Measurements from ENCODE around the gene RBM3.
"Not testable (repeated sequence)": the region's sequence is repeated elsewhere in the genome, so short reads cannot be mapped to it uniquely, and the experiment has no call there.

Gene RBM3

GRCh38 chrX:48574270-48575266 is at the start of gene RBM3:
RBM3 (plus strand) TSS chrX:48574484; CDS start chrX:48575181, 697 bp downstream.
- DNase-seq = peak; percentile 95

DNA sequence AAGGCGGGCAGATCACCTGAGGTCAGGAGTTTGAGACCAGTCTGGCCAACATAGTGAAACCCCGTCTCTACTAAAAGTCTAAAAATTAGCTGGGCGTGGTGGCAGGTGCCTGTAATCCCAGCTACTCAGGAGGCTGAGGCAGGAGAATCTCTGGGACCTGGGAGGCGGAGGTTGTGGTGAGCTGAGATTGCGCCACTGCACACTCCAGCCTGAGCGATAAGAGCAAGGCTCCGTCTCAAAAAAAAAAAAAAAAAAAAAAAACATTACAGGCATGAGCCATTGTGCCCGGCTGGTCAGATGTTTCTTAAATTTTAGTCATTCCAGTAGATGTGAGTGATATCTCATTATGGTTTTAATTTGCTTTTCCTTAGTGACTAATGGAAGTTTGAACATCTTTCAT is 48.4 kb upstream of the RBM3 start:
- not testable (repeated sequence) for DNase-seq

GRCh38 chrX:48530736-48531135 is 43.5 kb upstream of the RBM3 start:
- DNase-seq = no peak

GRCh38 chrX:48531358-48531959 is 42.8 kb upstream of the RBM3 start:
- peak; percentile 36 for DNase-seq

GRCh38 chrX:48532161-48532560 is 42.1 kb upstream of the RBM3 start:
- DNase-seq = no peak

DNA sequence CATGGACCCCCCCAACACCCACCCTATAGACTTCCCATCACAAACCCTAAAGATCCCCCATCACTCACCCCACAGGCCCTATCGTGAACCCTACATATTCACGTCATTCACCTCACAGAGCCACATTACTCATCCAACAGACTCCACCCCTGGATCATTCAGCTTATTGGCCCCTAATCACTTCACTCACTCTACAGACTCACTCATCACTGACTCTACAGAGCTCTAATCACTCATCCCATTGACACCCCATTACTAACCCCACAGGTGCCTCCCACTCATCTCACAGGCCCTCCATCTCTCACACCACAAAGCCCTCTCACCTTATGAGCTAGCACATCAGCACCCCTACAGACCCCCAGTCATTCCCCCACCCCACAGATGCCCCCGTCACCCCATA is 41.1 kb upstream of the RBM3 start:
- DNase-seq = no peak

GRCh38 chrX:48538641-48539344 is 35.5 kb upstream of the RBM3 start:
- no peak for DNase-seq

DNA sequence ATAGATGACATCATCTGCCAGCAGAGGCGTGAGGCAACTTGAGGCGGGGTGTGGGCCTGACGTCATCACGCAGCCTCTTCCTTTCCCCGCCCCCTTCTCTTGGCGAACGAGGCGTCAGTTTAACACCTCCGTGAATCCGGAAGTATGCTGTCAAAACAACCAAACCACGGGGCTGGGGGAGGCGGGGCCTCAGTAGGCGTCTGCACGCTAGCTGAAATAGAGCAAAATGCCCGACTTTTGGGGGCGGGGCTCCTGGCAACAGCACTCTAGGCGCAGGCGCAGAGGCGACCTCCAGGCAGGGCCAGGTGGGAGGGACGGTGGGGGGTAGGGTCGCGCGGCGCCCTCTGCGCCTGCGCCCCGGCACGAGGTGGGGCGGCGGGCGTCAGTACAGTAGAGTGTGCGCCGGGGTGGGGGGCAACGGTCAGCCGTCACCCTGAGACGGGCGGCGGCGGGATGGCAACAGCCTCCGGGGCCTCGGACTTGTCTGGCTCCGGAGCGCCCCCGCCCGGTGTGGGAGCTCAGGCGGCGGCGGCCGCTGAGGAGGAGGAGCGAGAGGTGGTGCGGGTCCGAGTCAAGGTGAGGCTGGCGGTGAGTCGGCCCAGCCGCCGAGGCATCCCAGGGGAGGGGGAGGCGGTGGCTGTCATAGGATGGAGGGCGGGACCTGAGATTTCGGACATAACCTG is 34.8 kb upstream of the RBM3 start, which contains the start of gene TBC1D25:
Gene TBC1D25 (plus strand): TSS at position 370 of the 683 bp plus-strand sequence. CDS start 84 bp downstream, at position 454.
- peak; percentile 98 for DNase-seq

DNA sequence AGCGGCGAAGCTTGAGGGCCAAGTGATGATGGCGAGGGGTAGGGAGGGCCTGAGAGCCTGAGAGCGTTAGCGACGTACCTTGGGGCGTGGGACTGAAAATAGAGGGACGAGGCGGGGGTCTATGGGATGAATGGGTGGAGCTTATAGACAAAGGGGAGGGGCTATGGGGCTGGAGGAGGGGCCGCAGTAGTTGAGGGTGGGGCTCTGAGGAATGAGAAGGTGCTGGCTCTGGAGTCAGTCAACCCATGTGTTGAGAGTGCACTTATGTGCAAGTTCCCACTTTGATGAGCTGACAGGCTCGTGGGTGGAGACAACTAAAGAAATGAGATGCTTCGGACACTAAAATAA is 34.3 kb upstream of the RBM3 start:
- peak; percentile 76 for DNase-seq

GRCh38 chrX:48540480-48540879 is 33.8 kb upstream of the RBM3 start:
- no peak for DNase-seq

- no peak for DNase-seq
Observed at GRCh38 chrX:48541140-48541814, 33.0 kb upstream of the RBM3 start.

- no peak for DNase-seq
Observed at GRCh38 chrX:48548871-48549270, 25.4 kb upstream of the RBM3 start.

- not testable (repeated sequence) for DNase-seq
Observed at GRCh38 chrX:48555731-48556325, 18.5 kb upstream of the RBM3 start.

- no peak for DNase-seq
Observed at GRCh38 chrX:48558271-48558670, 16.0 kb upstream of the RBM3 start.

- DNase-seq = no peak
Observed at GRCh38 chrX:48559636-48560035, 14.6 kb upstream of the RBM3 start.

GRCh38 chrX:48560056-48560455 is 14.2 kb upstream of the RBM3 start:
- DNase-seq = no peak

DNA sequence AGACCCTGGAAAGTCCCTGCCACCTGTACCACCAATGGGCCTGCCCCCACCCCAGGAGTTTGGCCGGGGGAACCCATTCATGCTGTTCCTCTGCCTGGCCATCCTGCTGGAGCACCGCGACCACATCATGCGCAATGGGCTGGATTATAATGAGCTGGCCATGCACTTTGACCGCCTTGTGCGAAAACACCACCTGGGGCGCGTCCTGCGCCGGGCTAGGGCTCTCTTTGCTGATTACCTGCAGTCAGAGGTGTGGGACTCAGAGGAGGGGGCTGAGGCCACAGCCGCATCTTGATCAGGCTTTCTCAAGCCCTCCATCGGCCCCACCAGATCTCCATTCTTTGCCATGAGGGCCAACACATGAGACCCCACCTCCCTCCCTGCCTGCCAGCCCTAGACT is 13.6 kb upstream of the RBM3 start:
- no peak for DNase-seq

DNA sequence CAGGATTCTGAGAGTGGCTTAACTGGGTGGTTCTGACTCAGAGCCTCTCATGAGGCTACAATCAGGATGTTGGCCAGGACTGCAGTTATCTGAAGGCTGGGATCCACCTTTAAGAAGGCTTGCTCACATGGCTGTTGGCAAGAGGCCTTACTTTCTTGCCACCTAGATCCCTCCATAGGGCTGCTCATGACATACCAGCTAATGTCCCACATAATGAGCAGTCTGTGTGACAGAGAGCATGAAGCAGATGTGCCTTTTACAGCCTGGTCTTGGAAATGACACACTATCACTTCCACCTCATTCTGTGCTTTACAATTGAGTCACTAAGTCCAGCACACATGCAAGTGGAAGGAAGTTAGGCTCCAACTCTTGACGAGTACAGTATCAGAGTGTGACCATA is 4.3 kb upstream of the RBM3 start:
- no peak for DNase-seq

- no peak for DNase-seq
Observed at GRCh38 chrX:48573690-48574269, 504 bp upstream of the RBM3 start.

DNA sequence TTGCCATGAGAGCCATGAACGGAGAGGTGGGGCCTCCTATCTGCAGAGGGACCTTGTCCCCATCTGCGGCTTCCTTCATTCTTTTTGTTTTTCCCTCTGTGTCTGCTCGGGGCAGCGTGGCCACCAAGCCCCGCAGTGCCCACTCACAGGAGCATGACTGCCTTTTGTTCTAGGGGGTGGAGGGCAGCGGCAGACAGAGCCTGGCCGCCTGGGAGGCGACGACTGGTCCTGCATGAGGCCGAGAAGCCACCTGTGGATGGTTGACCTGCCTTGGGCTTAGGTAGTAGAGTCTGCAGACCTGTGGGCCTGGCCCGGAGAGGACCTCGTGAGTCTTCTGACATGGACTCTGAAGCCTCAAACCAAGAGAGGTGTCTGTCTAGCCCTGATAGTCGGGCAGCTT is 1.4 kb downstream of the RBM3 start:
- DNase-seq = no peak

- DNase-seq = no peak
Observed at GRCh38 chrX:48576108-48576507, 1.8 kb downstream of the RBM3 start.
